Suprapubic skin (tissue), 4 donors: ENCODE results near the gene TYMS.

Experiments used
- POLR2A ChIP-seq, 2 donors: fragments of 450-650 bp; IDR thresholded peaks; one replicate each; pipeline ENCODE4 v1.6.1; 2017; ENCODE audit warnings: antibody characterized with exemption in 2 of 2, mild to moderate bottlenecking in 2 of 2, moderate library complexity in 2 of 2
- POLR2AphosphoS5 ChIP-seq, 3 donors: sonication (generic); formaldehyde crosslinking; IDR thresholded peaks; one replicate each; pipeline ENCODE4 v1.6.1; 2017; ENCODE audit warnings: antibody characterized with exemption in 3 of 3
- TF ChIP-seq, protein P1 (sequence below), 2 donors: fragments of 200-600 bp in 1 of 2; fragments of 450-650 bp in 1 of 2; sonication (generic) in 1 of 2; IDR thresholded peaks; one replicate each; pipeline ENCODE4 v1.5.1; 2016 to 2019; ENCODE audit warnings: antibody characterized with exemption in 2 of 2, mild to moderate bottlenecking in 1 of 2, moderate library complexity in 1 of 2

- TF ChIP-seq, protein P1, sequence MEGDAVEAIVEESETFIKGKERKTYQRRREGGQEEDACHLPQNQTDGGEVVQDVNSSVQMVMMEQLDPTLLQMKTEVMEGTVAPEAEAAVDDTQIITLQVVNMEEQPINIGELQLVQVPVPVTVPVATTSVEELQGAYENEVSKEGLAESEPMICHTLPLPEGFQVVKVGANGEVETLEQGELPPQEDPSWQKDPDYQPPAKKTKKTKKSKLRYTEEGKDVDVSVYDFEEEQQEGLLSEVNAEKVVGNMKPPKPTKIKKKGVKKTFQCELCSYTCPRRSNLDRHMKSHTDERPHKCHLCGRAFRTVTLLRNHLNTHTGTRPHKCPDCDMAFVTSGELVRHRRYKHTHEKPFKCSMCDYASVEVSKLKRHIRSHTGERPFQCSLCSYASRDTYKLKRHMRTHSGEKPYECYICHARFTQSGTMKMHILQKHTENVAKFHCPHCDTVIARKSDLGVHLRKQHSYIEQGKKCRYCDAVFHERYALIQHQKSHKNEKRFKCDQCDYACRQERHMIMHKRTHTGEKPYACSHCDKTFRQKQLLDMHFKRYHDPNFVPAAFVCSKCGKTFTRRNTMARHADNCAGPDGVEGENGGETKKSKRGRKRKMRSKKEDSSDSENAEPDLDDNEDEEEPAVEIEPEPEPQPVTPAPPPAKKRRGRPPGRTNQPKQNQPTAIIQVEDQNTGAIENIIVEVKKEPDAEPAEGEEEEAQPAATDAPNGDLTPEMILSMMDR (IDR thresholded peaks at IDR 0.05), result no peak
- TF ChIP-seq POLR2AphosphoS5 (IDR thresholded peaks at IDR 0.05) (no peak), POLR2A (IDR thresholded peaks at IDR 0.05) (no peak)
These were observed 53.8 kb downstream of the TYMS start for GRCh38 chr18:711310-711656.
